Measurements from ENCODE around the gene HNF1B. TPM values are rescaled to one million over a fixed set of nuclear protein-coding genes. Genes with fewer than 3 reads are reported as not detected.

The HNF1B gene
- total and polyA plus RNA-seq, 12 donors = 0.03 to 0.11 (median 0.08) TPM; not detected in 9

- no peaks in the 10 kb centered on the region for H3K27me3 ChIP-seq
- no peaks in the 10 kb centered on the region for H3K9me3 ChIP-seq (replicated peaks in 1 of 3)
- intact Hi-C loops (cut with DNase I) = no loop called here
- TF ChIP-seq POLR2A (IDR thresholded peaks at IDR 0.05) (no peak), CTCF (IDR thresholded peaks at IDR 0.05) (no peak)
- no peaks in the 10 kb centered on the region for H3K36me3 ChIP-seq (replicated peaks in 1 of 2)
- no peak overlapping the region for H3K4me3 ChIP-seq
- DNase-seq = no peak
- H3K27ac ChIP-seq = no peak overlapping the region
- 81 to 88% (median 85%) methylated on average over 3 of the region's 3 CpGs for WGBS, 4 donors
- H3K4me1 ChIP-seq (replicated peaks in 1 of 2) = no peaks in the 10 kb centered on the region
Observed at GRCh38 chr17:37717627-37718323, 27.1 kb downstream of the HNF1B start.

DNA sequence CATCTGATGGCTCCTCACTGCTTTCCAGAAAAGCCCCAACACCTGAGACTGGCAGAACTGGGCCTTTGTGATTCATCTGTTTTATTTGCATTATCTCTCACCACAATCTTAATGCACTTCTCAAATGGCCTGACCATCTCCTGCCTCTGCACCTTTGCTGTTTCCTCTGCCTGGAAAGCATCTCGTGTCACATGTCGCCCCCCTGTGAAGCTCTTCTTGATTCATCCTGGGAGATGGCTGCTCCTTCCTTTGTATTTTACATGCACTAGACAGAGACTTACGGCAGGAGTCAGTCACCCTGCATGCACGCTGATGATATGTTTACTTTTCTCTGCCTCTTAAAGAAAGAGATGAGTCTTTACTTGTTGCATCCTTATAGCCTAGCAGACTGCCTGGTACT, 30.0 kb downstream of the HNF1B start:
- H3K27me3 ChIP-seq = no peaks in the 10 kb centered on the region
- no peak for DNase-seq
- 55 to 66% (median 58%) methylated on average over 4 of the region's 4 CpGs for WGBS, 4 donors
- intact Hi-C loops (cut with DNase I) = no loop called here
- TF ChIP-seq POLR2A (IDR thresholded peaks at IDR 0.05) (no peak), CTCF (IDR thresholded peaks at IDR 0.05) (no peak)
- H3K27ac ChIP-seq = no peak overlapping the region
- no peak overlapping the region for H3K4me3 ChIP-seq
- no peaks in the 10 kb centered on the region for H3K9me3 ChIP-seq (replicated peaks in 1 of 3)
- H3K36me3 ChIP-seq (replicated peaks in 1 of 2) = no peaks in the 10 kb centered on the region
- H3K4me1 ChIP-seq (replicated peaks in 1 of 2) = no peaks in the 10 kb centered on the region

DNA sequence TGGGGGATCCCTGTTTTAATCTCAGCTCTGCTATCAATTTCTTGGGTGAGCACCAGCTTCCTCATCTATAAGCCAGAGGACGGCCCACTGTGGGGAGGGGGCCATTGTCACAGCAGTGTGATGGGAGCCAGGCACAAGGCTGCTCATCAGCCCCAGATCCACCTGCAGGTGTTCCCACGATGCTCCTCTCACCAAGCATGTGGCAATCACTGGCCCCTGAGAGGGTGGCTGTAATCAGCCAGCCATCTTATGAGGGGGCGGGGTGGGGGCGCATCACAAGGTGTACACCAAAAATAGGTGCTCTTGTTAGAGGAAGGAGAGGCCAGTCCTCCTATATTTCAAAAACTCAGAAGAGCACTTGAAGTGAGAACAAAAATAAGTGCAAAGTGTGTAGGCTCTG, 31.2 kb downstream of the HNF1B start:
- Histone ChIP-seq H3K36me3 (replicated peaks in 1 of 2) (no peaks in the 10 kb centered on the region), H3K27ac (no peak overlapping the region), H3K4me1 (replicated peaks in 1 of 2) (no peaks in the 10 kb centered on the region), H3K27me3 (peaks cover 1% of the 10 kb centered on the region), H3K9me3 (replicated peaks in 1 of 3) (no peaks in the 10 kb centered on the region), H3K4me3 (no peak overlapping the region)
- intact Hi-C loops (cut with DNase I) = no loop called here
- TF ChIP-seq CTCF (IDR thresholded peaks at IDR 0.05) (no peak), POLR2A (IDR thresholded peaks at IDR 0.05) (no peak)
- DNase-seq = no peak
- WGBS, 4 donors = 69 to 77% (median 72%) methylated on average over 3 to 4 of the region's 4 CpGs

DNA sequence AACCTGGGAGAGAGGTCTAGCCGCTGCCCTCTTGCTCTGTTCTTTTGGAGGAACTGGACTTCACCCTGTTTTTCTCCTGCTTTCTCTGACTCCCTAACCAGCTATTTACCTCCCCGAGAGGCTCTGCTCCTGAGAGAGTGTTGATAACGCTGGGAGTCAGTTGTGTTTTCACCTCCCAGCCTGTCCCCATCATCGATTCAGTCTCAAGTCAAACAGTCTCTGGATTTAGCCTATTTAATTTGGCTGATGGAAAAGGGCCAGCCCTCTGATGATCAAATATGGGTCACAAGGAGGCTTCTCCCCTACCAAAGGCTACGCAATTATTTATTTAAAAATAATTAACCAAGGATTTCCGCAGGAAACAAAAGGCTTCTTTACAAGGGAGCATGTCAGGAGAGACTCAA, 31.8 kb downstream of the HNF1B start:
- no peaks in the 10 kb centered on the region for H3K9me3 ChIP-seq (replicated peaks in 1 of 3)
- DNase-seq = no peak
- H3K27me3 ChIP-seq = peaks cover 7% of the 10 kb centered on the region
- H3K4me3 ChIP-seq = no peak overlapping the region
- no peaks in the 10 kb centered on the region for H3K4me1 ChIP-seq (replicated peaks in 1 of 2)
- H3K27ac ChIP-seq = no peak overlapping the region
- 63 to 72% (median 68%) methylated on average over 6 of the region's 6 CpGs for WGBS, 4 donors
- no peaks in the 10 kb centered on the region for H3K36me3 ChIP-seq (replicated peaks in 1 of 2)
- no peak for TF ChIP-seq CTCF (IDR thresholded peaks at IDR 0.05)
- TF ChIP-seq POLR2A (IDR thresholded peaks at IDR 0.05) = no peak
- intact Hi-C loops (cut with DNase I) = no loop called here
